Measurements from ENCODE around the gene BMF. TPM values are rescaled to one million over a fixed set of nuclear protein-coding genes. Genes with fewer than 3 reads are reported as not detected.

Gene BMF
- polyA plus RNA-seq, 2 of the 4 experiments (the other 2 are of a cell fraction): 1.4 to 1.6 TPM

GRCh38 chr15:40043927-40044716 is 64.6 kb downstream of the BMF start:
- H3K4me2 ChIP-seq: peak overlapping the region; percentile 84
- 71% methylated on average over 10 of the region's 10 CpGs for WGBS (ENCODE audit: missing lambda C conversion rate)
- CTCF ChIA-PET: interaction anchor here (0.6 to 12.9 kb wide), 10 partner anchors 55 to 236 kb away, joined by 3 to 174 read pairs (median 3); partner anchors contain the start of gene BMF
- H3K4me3 ChIP-seq: no peak overlapping the region; the same call in 2 of the 3 replicates
- ATAC-seq (no peak), DNase-seq (ENCODE audit: low read depth in 1 of 2, low spot score in 1 of 2) (no peak), FAIRE-seq (no peak)
- H3K4me1 ChIP-seq: peaks cover 46% of the 10 kb centered on the region
- POLR2A ChIA-PET: no interaction called here
- no peak for TF ChIP-seq FOSL2 (IDR thresholded peaks at IDR 0.05)
- TF ChIP-seq FOSL2 (CRISPR knock-in tag; IDR thresholded peaks at IDR 0.05): no peak
- TF ChIP-seq, protein P1, sequence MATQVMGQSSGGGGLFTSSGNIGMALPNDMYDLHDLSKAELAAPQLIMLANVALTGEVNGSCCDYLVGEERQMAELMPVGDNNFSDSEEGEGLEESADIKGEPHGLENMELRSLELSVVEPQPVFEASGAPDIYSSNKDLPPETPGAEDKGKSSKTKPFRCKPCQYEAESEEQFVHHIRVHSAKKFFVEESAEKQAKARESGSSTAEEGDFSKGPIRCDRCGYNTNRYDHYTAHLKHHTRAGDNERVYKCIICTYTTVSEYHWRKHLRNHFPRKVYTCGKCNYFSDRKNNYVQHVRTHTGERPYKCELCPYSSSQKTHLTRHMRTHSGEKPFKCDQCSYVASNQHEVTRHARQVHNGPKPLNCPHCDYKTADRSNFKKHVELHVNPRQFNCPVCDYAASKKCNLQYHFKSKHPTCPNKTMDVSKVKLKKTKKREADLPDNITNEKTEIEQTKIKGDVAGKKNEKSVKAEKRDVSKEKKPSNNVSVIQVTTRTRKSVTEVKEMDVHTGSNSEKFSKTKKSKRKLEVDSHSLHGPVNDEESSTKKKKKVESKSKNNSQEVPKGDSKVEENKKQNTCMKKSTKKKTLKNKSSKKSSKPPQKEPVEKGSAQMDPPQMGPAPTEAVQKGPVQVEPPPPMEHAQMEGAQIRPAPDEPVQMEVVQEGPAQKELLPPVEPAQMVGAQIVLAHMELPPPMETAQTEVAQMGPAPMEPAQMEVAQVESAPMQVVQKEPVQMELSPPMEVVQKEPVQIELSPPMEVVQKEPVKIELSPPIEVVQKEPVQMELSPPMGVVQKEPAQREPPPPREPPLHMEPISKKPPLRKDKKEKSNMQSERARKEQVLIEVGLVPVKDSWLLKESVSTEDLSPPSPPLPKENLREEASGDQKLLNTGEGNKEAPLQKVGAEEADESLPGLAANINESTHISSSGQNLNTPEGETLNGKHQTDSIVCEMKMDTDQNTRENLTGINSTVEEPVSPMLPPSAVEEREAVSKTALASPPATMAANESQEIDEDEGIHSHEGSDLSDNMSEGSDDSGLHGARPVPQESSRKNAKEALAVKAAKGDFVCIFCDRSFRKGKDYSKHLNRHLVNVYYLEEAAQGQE (IDR thresholded peaks at IDR 0.05): no peak
- TF ChIP-seq ZFP36 (IDR thresholded peaks at IDR 0.05; ENCODE audit: borderline replicate concordance, partially characterized antibody): no peak
- no peak for TF ChIP-seq CBX2 (IDR thresholded peaks at IDR 0.05; ENCODE audit: borderline replicate concordance, low read depth)
- TF ChIP-seq BHLHE40 (IDR thresholded peaks at IDR 0.05; ENCODE audit: low read depth, low read length): no peak
- no peak for TF ChIP-seq SREBF2 (IDR thresholded peaks at IDR 0.05)
- no peak for TF ChIP-seq ZNF302 (CRISPR knock-in tag; IDR thresholded peaks at IDR 0.05)
- TF ChIP-seq PHF8 (IDR thresholded peaks at IDR 0.05; ENCODE audit: borderline replicate concordance, low read depth): no peak
- H3K27ac ChIP-seq: peak overlapping the region in 1 of 2 experiments; percentile 85; a peak in 3 of 6 replicates
- H3K9me3 ChIP-seq: no peaks in the 10 kb centered on the region

GRCh38 chr15:40042791-40043320 is 65.8 kb downstream of the BMF start:
- ATAC-seq (no peak), FAIRE-seq (no peak), DNase-seq (ENCODE audit: low read depth in 1 of 2, low spot score in 1 of 2) (no peak)
- no peak overlapping the region for H3K4me3 ChIP-seq
- TF ChIP-seq RARB (CRISPR knock-in tag; IDR thresholded peaks at IDR 0.05): no peak
- TF ChIP-seq HDAC2 (IDR thresholded peaks at IDR 0.05): no peak
- TF ChIP-seq HOXB5 (CRISPR knock-in tag; IDR thresholded peaks at IDR 0.05): no peak
- TF ChIP-seq CTCF (IDR thresholded peaks at IDR 0.05): no peak
- TF ChIP-seq NR3C1 (IDR thresholded peaks at IDR 0.05): no peak
- no peak for TF ChIP-seq RFX5 (IDR thresholded peaks at IDR 0.05)
- ChIA-PET POLR2A (no interaction called here), CTCF (interaction anchor here (1.7 to 12.9 kb wide), 3 partner anchors 65 to 231 kb away, joined by 13 to 174 read pairs (median 102); partner anchors contain the start of gene BMF)
- no peak overlapping the region for H3K4me2 ChIP-seq
- WGBS (ENCODE audit: missing lambda C conversion rate): 96% methylated on average over 5 of the region's 5 CpGs
- H3K9me3 ChIP-seq: no peaks in the 10 kb centered on the region
- no peak overlapping the region for H3K27ac ChIP-seq
- H3K4me1 ChIP-seq: peaks cover 40% of the 10 kb centered on the region

- no peak overlapping the region for H3K27ac ChIP-seq
- TF ChIP-seq BHLHE40 (IDR thresholded peaks at IDR 0.05; ENCODE audit: low read depth, low read length) (no peak), CEBPB (IDR thresholded peaks at IDR 0.05) (no peak), MAFK (IDR thresholded peaks at IDR 0.05; ENCODE audit: partially characterized antibody) (no peak), ZC3H11A (IDR thresholded peaks at IDR 0.05) (no peak), CHD4 (IDR thresholded peaks at IDR 0.05; ENCODE audit: borderline replicate concordance) (no peak), RFX5 (IDR thresholded peaks at IDR 0.05) (no peak), RARB (CRISPR knock-in tag; IDR thresholded peaks at IDR 0.05) (no peak), ZFP36 (IDR thresholded peaks at IDR 0.05; ENCODE audit: borderline replicate concordance, partially characterized antibody) (no peak), HOXB5 (CRISPR knock-in tag; IDR thresholded peaks at IDR 0.05) (no peak), HEYL (CRISPR knock-in tag; IDR thresholded peaks at IDR 0.05) (no peak), HOXB13 (CRISPR knock-in tag; IDR thresholded peaks at IDR 0.05; ENCODE audit: low read depth) (no peak), RAD21 (conservative IDR thresholded peaks at IDR 0.05 in 1 of 2, IDR thresholded peaks at IDR 0.05 in 1 of 2) (no peak), CBX2 (IDR thresholded peaks at IDR 0.05; ENCODE audit: borderline replicate concordance, low read depth) (no peak), TP53 (CRISPR knock-in tag; IDR thresholded peaks at IDR 0.05) (no peak), EHMT2 (IDR thresholded peaks at IDR 0.05; ENCODE audit: low read depth) (no peak), SREBF2 (IDR thresholded peaks at IDR 0.05) (no peak), HOXA7 (CRISPR knock-in tag; IDR thresholded peaks at IDR 0.05) (no peak), NFE2L2 (conservative IDR thresholded peaks at IDR 0.05; ENCODE audit: low read length) (no peak)
- TF ChIP-seq, protein P2, sequence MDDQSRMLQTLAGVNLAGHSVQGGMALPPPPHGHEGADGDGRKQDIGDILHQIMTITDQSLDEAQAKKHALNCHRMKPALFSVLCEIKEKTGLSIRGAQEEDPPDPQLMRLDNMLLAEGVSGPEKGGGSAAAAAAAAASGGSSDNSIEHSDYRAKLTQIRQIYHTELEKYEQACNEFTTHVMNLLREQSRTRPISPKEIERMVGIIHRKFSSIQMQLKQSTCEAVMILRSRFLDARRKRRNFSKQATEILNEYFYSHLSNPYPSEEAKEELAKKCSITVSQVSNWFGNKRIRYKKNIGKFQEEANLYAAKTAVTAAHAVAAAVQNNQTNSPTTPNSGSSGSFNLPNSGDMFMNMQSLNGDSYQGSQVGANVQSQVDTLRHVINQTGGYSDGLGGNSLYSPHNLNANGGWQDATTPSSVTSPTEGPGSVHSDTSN (IDR thresholded peaks at IDR 0.05): no peak
Measured at GRCh38 chr15:40040770-40041169, 67.9 kb downstream of the BMF start.

More at GRCh38 chr15:40040770-40041169, 67.9 kb downstream of the BMF start:
- H3K4me1 ChIP-seq: peaks cover 23% of the 10 kb centered on the region; the same call in 2 of the 3 replicates
- 96% methylated on average over 3 of the region's 3 CpGs for WGBS (ENCODE audit: missing lambda C conversion rate)
- FAIRE-seq (no peak), ATAC-seq (no peak), DNase-seq (ENCODE audit: low read depth in 1 of 2, low spot score in 1 of 2) (no peak)
- no peak overlapping the region; the same call in 2 of the 3 replicates for H3K4me2 ChIP-seq
- CTCF ChIA-PET: interaction anchor here (1.1 to 12.9 kb wide), 6 partner anchors 11 to 233 kb away, joined by 3 to 174 read pairs (median 6); partner anchors contain the start of gene BMF
- no peaks in the 10 kb centered on the region for H3K9me3 ChIP-seq
- POLR2A ChIA-PET: no interaction called here
- H3K4me3 ChIP-seq: no peak overlapping the region
